Activated CD8-positive, alpha-beta T cell treated with anti-CD3 and anti-CD28 coated beads for 36 hours (primary cell): ENCODE data around the gene INPP4A. TPM values are rescaled to one million over a fixed set of nuclear protein-coding genes. Genes with fewer than 3 reads are reported as not detected.

Experiments used
- ATAC-seq: fragments of 200-7000 bp; cut with Tn5 transposase; one replicate; pipeline ENCODE4 v1.10.0; 2021; ENCODE audit warnings: mild to moderate bottlenecking, moderate library complexity
- CTCF ChIA-PET: fragments of 350-600 bp; sonication (Branson Sonifier 250); formaldehyde crosslinking; loops from one replicate; lab custom pipeline; 2021; ENCODE audit warnings: antibody characterized with exemption; lab: Charles Lee
- POLR2A ChIA-PET: fragments of 350-600 bp; sonication (Branson Sonifier 250); formaldehyde crosslinking; loops from one replicate; lab custom pipeline; 2021; ENCODE audit warnings: antibody characterized with exemption; lab: Charles Lee
- DNase-seq: peaks from one replicate; pipeline ENCODE4 v3.0.0-alpha.2; 2020
- H3K27ac Mint-ChIP-seq: one replicate; pipeline ENCODE4 v1.8.0; 2021; ENCODE audit warnings: mild to moderate bottlenecking, mixed read lengths
- H3K27me3 Mint-ChIP-seq: one replicate; pipeline ENCODE4 v1.8.0; 2021; ENCODE audit warnings: mixed read lengths
- H3K36me3 Mint-ChIP-seq: one replicate; pipeline ENCODE4 v1.8.0; 2021; ENCODE audit warnings: low read depth, mixed read lengths
- H3K4me1 Mint-ChIP-seq: one replicate; pipeline ENCODE4 v1.8.0; 2021; ENCODE audit warnings: low read depth, mixed read lengths
- H3K4me3 Mint-ChIP-seq: one replicate; pipeline ENCODE4 v1.8.0; 2021; ENCODE audit warnings: mild to moderate bottlenecking, moderate library complexity, mixed read lengths
- H3K9me3 Mint-ChIP-seq: one replicate; pipeline ENCODE4 v1.8.0; 2021; ENCODE audit warnings: mixed read lengths
- CTCF ChIP-seq: fragments of 200-600 bp; IDR thresholded peaks from one replicate; pipeline ENCODE4 v1.8.0; 2022; ENCODE audit warnings: antibody characterized with exemption, mild to moderate bottlenecking
- intact Hi-C: fragments of 100-400 bp; cut with micrococcal nuclease; formaldehyde crosslinking; loops from one replicate; pipeline ENCODE4 v1.10.0; 2022
- total RNA-seq, 2 experiments: library from RNA; stranded (reverse); gene quantifications; one replicate each; pipeline ENCODE4 v1.2.3, GENCODE V29; 2021

Gene INPP4A
- total RNA-seq, 2 experiments from 2014 or later = 46.7 to 46.9 TPM

- no peaks in the 10 kb centered on the region for H3K27me3 Mint-ChIP-seq
- ATAC-seq (no peak), DNase-seq (no peak)
- peaks cover 38% of the 10 kb centered on the region for H3K36me3 Mint-ChIP-seq
- ChIA-PET CTCF (interaction anchor here (1.8 to 2.1 kb wide), 2 partner anchors 21 to 54 kb away, joined by 5 read pairs; no protein-coding TSS in a partner anchor), POLR2A (interaction anchor here (1.1 to 1.6 kb wide), 2 partner anchors 12 to 29 kb away, joined by 3 to 4 read pairs; no protein-coding TSS in a partner anchor)
- intact Hi-C loops = no loop called here
- no peaks in the 10 kb centered on the region for H3K9me3 Mint-ChIP-seq
- H3K4me1 Mint-ChIP-seq = peaks cover 54% of the 10 kb centered on the region
- H3K27ac Mint-ChIP-seq = peak overlapping the region; percentile 55
- no peak overlapping the region for H3K4me3 Mint-ChIP-seq
- TF ChIP-seq CTCF = no peak
Observed at GRCh38 chr2:98547092-98547790, 102.6 kb downstream of the INPP4A start.

DNA sequence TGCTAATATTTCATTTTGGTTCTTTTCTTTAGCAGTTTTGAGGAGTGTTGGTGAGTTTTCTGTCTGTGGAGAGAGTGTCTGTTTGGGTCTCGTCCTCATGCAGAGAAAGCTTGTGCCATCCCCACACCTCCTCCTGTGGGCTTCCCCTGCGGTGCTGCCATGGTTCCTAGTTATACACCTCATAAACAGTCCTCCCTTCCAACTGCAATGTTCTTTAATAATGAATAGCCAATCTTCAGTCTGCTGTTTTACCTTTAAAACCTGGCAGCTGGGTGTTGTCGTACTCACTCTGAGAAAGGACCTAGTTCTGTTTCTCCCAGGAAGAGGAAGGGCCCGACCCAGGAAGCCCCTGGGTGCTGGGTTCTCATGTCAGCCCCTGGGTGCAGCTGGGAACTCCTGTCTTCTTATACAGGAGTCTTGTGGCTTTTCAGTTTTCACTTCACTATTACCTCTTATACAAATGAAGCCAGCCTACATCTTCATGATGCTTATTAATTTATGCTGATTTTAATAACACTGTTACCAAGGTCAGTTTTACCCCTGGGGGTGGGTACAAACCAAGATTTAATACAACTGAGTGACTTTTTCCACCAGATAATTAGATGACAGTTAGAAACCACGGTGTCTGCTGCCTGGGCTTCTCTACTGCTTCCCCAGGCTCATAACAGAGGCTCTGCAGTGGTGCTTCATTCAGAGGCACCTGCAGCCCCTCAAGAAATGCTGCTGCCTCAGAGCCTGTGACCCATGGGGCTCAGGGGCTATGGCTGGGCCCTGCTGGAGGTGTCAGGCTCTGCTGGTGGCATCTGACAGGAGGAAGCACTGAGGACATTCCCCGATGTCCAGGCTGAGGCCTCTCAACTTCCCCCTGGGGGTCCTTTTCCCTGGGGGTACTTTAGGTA lies 104.5 kb downstream of the INPP4A start:
- peak; percentile 30 for DNase-seq
- no peaks in the 10 kb centered on the region for H3K9me3 Mint-ChIP-seq
- H3K4me1 Mint-ChIP-seq = peaks cover 55% of the 10 kb centered on the region
- CTCF ChIA-PET = no interaction called here
- peak; percentile 31 for ATAC-seq
- TF ChIP-seq CTCF = no peak
- POLR2A ChIA-PET = no interaction called here
- H3K27ac Mint-ChIP-seq = peak overlapping the region; percentile 60
- H3K27me3 Mint-ChIP-seq = no peaks in the 10 kb centered on the region
- intact Hi-C loops = no loop called here
- H3K36me3 Mint-ChIP-seq = peaks cover 40% of the 10 kb centered on the region
- no peak overlapping the region for H3K4me3 Mint-ChIP-seq

DNA sequence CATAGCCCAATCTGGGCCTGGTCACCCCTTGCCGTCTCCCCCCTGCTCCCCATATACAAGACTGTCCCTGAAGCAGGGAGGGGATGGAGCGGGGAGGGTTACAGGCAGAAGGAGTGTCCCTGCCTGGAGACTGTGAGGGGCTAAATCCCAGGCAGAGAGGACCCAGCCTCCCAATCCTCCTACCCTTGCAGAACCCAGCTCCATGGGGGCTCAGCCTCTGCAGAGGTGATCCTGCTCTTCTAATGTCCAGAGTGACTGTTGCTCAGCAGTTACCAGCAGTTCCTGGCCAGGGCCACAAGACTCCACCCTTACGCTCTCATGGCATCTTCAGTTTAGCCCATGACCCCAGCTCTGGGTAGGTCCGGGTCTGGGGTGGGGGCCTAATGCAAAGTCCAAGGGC lies 105.5 kb downstream of the INPP4A start:
- Mint-ChIP-seq H3K4me1 (peaks cover 56% of the 10 kb centered on the region), H3K27ac (peak overlapping the region; percentile 77), H3K9me3 (no peaks in the 10 kb centered on the region), H3K4me3 (no peak overlapping the region), H3K27me3 (no peaks in the 10 kb centered on the region), H3K36me3 (peaks cover 42% of the 10 kb centered on the region)
- ChIA-PET CTCF (no interaction called here), POLR2A (no interaction called here)
- ATAC-seq = no peak
- no peak for DNase-seq
- intact Hi-C loops = no loop called here
- TF ChIP-seq CTCF = no peak

- Mint-ChIP-seq H3K27me3 (no peaks in the 10 kb centered on the region), H3K4me3 (peak overlapping the region; percentile 44), H3K27ac (peak overlapping the region; percentile 84), H3K36me3 (peaks cover 46% of the 10 kb centered on the region), H3K4me1 (peaks cover 68% of the 10 kb centered on the region), H3K9me3 (no peaks in the 10 kb centered on the region)
- peak; percentile 73 for ATAC-seq
- TF ChIP-seq CTCF = no peak
- ChIA-PET CTCF (interaction anchor here (0.7 to 0.8 kb wide), 2 partner anchors 35 to 138 kb away, joined by 3 read pairs; no protein-coding TSS in a partner anchor), POLR2A (no interaction called here)
- DNase-seq = peak; percentile 73
- intact Hi-C loops = no loop called here
Observed at GRCh38 chr2:98551316-98551715, 106.7 kb downstream of the INPP4A start.
